ENCODE results near the gene EXOSC1. TPM values are rescaled to one million over a fixed set of nuclear protein-coding genes. Genes with fewer than 3 reads are reported as not detected.
"Not testable (repeated sequence)": the region's sequence is repeated elsewhere in the genome, so short reads cannot be mapped to it uniquely, and the experiment has no call there.

EXOSC1 gene
- total RNA-seq, 4 donors from 2014 or later = 21.9 to 41.9 (median 30.7) TPM

DNA sequence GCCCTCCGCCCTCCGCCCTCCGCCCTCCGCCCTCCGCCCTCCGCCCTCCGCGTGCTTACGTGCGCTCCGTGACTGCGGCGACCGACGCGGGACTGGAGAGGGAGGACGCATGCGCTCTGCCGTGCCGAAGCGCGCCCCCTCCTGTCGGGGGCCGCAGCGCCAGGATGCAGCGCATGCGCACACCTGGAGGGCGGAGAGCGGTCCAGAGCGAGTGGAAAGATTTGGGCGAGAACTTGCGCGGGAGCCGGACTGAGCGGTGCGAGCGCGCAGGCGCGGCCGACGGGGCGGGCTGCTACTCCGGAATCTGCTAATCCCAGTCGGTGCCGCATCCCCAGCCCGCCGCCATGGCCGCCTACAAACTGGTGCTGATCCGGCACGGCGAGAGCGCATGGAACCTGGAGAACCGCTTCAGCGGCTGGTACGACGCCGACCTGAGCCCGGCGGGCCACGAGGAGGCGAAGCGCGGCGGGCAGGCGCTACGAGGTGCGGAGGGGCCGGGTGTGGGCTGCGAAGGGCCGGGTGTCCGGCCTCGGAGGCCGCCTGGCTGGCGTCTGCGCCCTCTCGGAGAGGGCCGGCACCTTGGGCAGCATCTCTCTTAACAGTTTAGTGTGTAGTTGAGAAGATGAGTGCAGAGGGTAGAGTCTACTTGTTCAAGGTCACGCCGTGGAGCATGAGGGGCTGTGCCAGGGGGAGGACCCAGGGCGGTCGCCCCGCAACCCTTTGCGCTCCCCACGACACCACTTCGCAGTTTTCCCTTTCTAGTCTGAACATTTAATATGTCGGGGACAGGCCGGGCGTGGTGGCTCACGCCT lies 19.6 kb downstream of the EXOSC1 start, which contains the start of gene PGAM1:
PGAM1 (plus strand) TSS at position 228 of the 812 bp plus-strand sequence; CDS start at position 345, 117 bp downstream.
- peak within 1 kb of the TSS; percentile 71 to 94 (median 75) for H3K4me3 ChIP-seq
- no peaks in the 10 kb centered on the region for H3K9me3 ChIP-seq
- no peaks in the 10 kb centered on the region for H3K27me3 ChIP-seq
- TF ChIP-seq POLR2AphosphoS5 (IDR thresholded peaks at IDR 0.05) (peak; percentile 91 to 99), POLR2A (IDR thresholded peaks at IDR 0.05; ENCODE audit: low read depth) (peak; percentile 56), EP300 (IDR thresholded peaks at IDR 0.05) (no peak)
- TF ChIP-seq, protein P1, sequence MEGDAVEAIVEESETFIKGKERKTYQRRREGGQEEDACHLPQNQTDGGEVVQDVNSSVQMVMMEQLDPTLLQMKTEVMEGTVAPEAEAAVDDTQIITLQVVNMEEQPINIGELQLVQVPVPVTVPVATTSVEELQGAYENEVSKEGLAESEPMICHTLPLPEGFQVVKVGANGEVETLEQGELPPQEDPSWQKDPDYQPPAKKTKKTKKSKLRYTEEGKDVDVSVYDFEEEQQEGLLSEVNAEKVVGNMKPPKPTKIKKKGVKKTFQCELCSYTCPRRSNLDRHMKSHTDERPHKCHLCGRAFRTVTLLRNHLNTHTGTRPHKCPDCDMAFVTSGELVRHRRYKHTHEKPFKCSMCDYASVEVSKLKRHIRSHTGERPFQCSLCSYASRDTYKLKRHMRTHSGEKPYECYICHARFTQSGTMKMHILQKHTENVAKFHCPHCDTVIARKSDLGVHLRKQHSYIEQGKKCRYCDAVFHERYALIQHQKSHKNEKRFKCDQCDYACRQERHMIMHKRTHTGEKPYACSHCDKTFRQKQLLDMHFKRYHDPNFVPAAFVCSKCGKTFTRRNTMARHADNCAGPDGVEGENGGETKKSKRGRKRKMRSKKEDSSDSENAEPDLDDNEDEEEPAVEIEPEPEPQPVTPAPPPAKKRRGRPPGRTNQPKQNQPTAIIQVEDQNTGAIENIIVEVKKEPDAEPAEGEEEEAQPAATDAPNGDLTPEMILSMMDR (IDR thresholded peaks at IDR 0.05) = peak; percentile 53 to 77 (median 63)
- peaks cover 23 to 45% (median 35%) of the 10 kb centered on the region in 4 donors for H3K4me1 ChIP-seq
- DNase-seq (ENCODE audit: extremely low spot score) = peak; percentile 98
- WGBS = 0% methylated on average over 44 of the region's 90 CpGs
- peaks cover 13 to 32% (median 23%) of the 10 kb centered on the region in 4 donors for H3K36me3 ChIP-seq
- intact Hi-C loops (cut with DNase I) = no loop called here
- peak within 1 kb of the TSS; percentile 93 to 95 (median 94) for H3K27ac ChIP-seq (replicated peaks in 1 of 4)

DNA sequence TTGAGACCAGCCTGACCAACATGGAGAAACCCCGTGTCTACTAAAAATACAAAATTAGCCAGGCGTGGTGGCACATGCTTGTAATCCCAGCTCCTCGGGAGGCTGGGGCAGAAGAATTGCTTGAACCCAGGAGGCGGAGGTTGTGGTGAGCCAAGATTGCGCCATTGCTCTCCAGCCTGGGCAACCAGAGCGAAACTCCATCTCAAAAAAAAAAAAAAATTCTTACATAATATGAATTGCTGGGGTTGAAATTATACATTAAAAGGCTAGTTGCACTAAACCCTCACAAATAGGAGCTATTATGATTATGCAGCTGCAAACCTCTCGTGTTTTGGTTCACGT lies 22.1 kb downstream of the EXOSC1 start:
- DNase-seq (ENCODE audit: extremely low spot score); H3K27ac ChIP-seq (replicated peaks in 1 of 4); H3K4me3 ChIP-seq; H3K9me3 ChIP-seq; intact Hi-C loops (cut with DNase I); H3K36me3 ChIP-seq; H3K27me3 ChIP-seq: not testable (repeated sequence)
- WGBS = 87% methylated on average over 8 of the region's 8 CpGs
- H3K4me1 ChIP-seq = peaks cover 22 to 48% (median 37%) of the 10 kb centered on the region in 4 donors

- DNase-seq (ENCODE audit: extremely low spot score) = no peak
- WGBS = 81% methylated on average over 6 of the region's 6 CpGs
- intact Hi-C loops (cut with DNase I) = no loop called here
These were observed 29.2 kb downstream of the EXOSC1 start for GRCh38 chr10:97416565-97416964.

DNA sequence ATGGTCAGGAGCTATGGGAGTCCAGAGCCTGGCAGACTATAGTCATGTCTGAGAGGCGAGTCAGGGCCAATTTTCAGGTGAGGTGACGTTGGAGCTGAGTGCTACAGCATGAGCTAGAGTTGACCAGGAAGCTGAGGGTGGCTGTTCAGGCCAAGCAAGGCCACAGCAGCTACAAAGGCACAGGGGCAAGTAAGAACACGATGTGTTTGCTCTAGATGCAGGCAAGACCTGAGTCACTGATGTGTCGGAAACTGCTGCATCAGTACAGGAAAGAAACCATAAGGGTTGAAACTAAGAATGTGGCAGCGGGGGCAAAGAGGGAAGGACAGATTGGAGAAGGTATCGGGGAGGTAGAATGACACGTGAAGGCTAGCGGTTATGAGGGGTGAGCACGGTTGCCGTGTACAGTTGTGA lies 32.9 kb downstream of the EXOSC1 start:
- H3K4me1 ChIP-seq = peaks cover 0 to under 1% (median 0%) of the 10 kb centered on the region in 4 donors
- no peaks in the 10 kb centered on the region for H3K36me3 ChIP-seq
- intact Hi-C loops (cut with DNase I) = no loop called here
- TF ChIP-seq, protein P1 (IDR thresholded peaks at IDR 0.05) = no peak
- TF ChIP-seq POLR2A (IDR thresholded peaks at IDR 0.05; ENCODE audit: low read depth) (no peak), EP300 (IDR thresholded peaks at IDR 0.05) (no peak), POLR2AphosphoS5 (IDR thresholded peaks at IDR 0.05) (no peak)
- no peak overlapping the region for H3K4me3 ChIP-seq
- DNase-seq (ENCODE audit: extremely low spot score) = no peak
- H3K27ac ChIP-seq (replicated peaks in 1 of 4) = no peak overlapping the region
- no peaks in the 10 kb centered on the region for H3K9me3 ChIP-seq
- H3K27me3 ChIP-seq = no peaks in the 10 kb centered on the region
- 88% methylated on average over 10 of the region's 10 CpGs for WGBS

More at GRCh38 chr10:97416565-97416964, 29.2 kb downstream of the EXOSC1 start:
- H3K36me3 ChIP-seq = no peaks in the 10 kb centered on the region
- no peak overlapping the region for H3K27ac ChIP-seq (replicated peaks in 1 of 4)
- peaks cover 0 to 15% (median 8%) of the 10 kb centered on the region in 4 donors for H3K4me1 ChIP-seq
- H3K9me3 ChIP-seq = no peaks in the 10 kb centered on the region
- no peak overlapping the region for H3K4me3 ChIP-seq
- TF ChIP-seq POLR2A (IDR thresholded peaks at IDR 0.05; ENCODE audit: low read depth) (no peak), POLR2AphosphoS5 (IDR thresholded peaks at IDR 0.05) (no peak), EP300 (IDR thresholded peaks at IDR 0.05) (no peak)
- TF ChIP-seq, protein P1 (IDR thresholded peaks at IDR 0.05) = no peak
- no peaks in the 10 kb centered on the region for H3K27me3 ChIP-seq

DNA sequence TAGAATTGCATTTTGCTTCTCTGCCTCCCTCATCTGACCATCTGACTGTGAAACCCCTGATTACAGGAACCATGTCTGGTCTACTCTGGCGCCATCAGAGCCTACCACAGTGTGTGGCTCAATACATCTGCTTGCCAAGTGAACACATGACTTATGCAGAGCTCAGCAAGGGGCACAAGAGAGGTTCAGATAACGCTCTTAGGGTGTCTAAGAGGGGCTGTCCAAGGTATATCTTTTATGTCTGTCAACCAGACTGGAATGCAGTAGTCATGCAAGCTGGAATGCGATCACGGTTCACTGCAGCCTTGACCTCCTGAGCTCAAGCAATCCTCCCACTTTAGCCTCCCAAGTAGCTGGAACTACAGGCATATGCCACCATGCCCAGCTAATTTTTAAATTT lies 34.4 kb downstream of the EXOSC1 start:
- 79% methylated on average over 4 of the region's 4 CpGs for WGBS
- Histone ChIP-seq H3K4me3 (no peak overlapping the region), H3K36me3 (no peaks in the 10 kb centered on the region), H3K27ac (replicated peaks in 1 of 4) (no peak overlapping the region), H3K27me3 (no peaks in the 10 kb centered on the region), H3K9me3 (no peaks in the 10 kb centered on the region), H3K4me1 (peaks cover 4 to 13% (median 11%) of the 10 kb centered on the region in 4 donors)
- intact Hi-C loops (cut with DNase I) = no loop called here
- DNase-seq (ENCODE audit: extremely low spot score) = no peak
- TF ChIP-seq, protein P1 (IDR thresholded peaks at IDR 0.05) = no peak
- no peak for TF ChIP-seq POLR2A (IDR thresholded peaks at IDR 0.05; ENCODE audit: low read depth)
- no peak for TF ChIP-seq POLR2AphosphoS5 (IDR thresholded peaks at IDR 0.05)
- TF ChIP-seq EP300 (IDR thresholded peaks at IDR 0.05) = no peak

All from esophagus muscularis mucosa (tissue), 4 donors.